Measurements from ENCODE around the gene MIB2. TPM values are rescaled to one million over a fixed set of nuclear protein-coding genes. Genes with fewer than 3 reads are reported as not detected.

MIB2 gene
- total and polyA plus RNA-seq, 12 donors = 1.3 to 608 (median 85.8) TPM

DNA sequence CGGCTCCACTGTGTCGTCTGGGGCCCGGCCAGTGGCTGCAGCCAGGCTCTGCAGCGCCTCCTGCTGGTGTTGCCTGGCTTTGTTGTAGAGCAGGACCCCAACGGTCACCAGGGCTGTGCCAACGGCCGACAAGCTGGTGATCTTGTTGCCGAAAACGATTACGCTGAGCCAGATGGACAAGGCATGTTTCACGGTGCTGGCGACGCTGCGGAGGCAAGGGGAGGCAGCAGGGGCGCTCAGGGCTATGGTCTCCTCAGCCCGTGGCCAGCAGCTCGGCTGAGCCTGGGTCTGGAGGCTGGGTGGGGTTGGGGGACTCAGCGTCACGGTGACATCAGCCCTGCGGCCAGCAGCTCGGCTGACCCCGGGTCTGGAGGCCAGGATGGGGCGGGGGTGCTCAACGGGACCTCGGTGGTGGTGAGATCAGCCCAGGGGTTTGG is 50.5 kb downstream of the MIB2 start:
- WGBS, 4 donors = 81 to 92% (median 82%) methylated on average over 2 to 25 of the region's 25 CpGs
- H3K36me3 ChIP-seq (replicated peaks in 1 of 2) = peaks cover 0 to 42% of the 10 kb centered on the region in 2 donors
- H3K4me1 ChIP-seq (replicated peaks in 1 of 2) = no peaks in the 10 kb centered on the region
- no peaks in the 10 kb centered on the region for H3K9me3 ChIP-seq (replicated peaks in 1 of 3)
- H3K27me3 ChIP-seq = no peaks in the 10 kb centered on the region
- TF ChIP-seq POLR2A (IDR thresholded peaks at IDR 0.05) (no peak), CTCF (IDR thresholded peaks at IDR 0.05) (peak in 5 of 6 experiments; percentile 19 to 37 (median 28))
- H3K27ac ChIP-seq = no peak overlapping the region
- no peak overlapping the region for H3K4me3 ChIP-seq
- intact Hi-C loops (cut with DNase I) = no loop called here
- peak in 2 of 7 donors; percentile 7 to 37 for DNase-seq

- WGBS, 4 donors = 90 to 96% (median 92%) methylated on average over 6 to 15 of the region's 15 CpGs
- Histone ChIP-seq H3K9me3 (replicated peaks in 1 of 3) (no peaks in the 10 kb centered on the region), H3K4me1 (replicated peaks in 1 of 2) (no peaks in the 10 kb centered on the region), H3K27me3 (no peaks in the 10 kb centered on the region), H3K27ac (no peak overlapping the region), H3K36me3 (replicated peaks in 1 of 2) (peaks cover 0 to 49% of the 10 kb centered on the region in 2 donors), H3K4me3 (no peak overlapping the region)
- TF ChIP-seq POLR2A (IDR thresholded peaks at IDR 0.05) (no peak), CTCF (IDR thresholded peaks at IDR 0.05) (no peak)
- intact Hi-C loops (cut with DNase I) = no loop called here
- peak in 2 of 7 donors; percentile 1 to 17 for DNase-seq
Observed at GRCh38 chr1:1666526-1666925, 51.2 kb downstream of the MIB2 start.

DNA sequence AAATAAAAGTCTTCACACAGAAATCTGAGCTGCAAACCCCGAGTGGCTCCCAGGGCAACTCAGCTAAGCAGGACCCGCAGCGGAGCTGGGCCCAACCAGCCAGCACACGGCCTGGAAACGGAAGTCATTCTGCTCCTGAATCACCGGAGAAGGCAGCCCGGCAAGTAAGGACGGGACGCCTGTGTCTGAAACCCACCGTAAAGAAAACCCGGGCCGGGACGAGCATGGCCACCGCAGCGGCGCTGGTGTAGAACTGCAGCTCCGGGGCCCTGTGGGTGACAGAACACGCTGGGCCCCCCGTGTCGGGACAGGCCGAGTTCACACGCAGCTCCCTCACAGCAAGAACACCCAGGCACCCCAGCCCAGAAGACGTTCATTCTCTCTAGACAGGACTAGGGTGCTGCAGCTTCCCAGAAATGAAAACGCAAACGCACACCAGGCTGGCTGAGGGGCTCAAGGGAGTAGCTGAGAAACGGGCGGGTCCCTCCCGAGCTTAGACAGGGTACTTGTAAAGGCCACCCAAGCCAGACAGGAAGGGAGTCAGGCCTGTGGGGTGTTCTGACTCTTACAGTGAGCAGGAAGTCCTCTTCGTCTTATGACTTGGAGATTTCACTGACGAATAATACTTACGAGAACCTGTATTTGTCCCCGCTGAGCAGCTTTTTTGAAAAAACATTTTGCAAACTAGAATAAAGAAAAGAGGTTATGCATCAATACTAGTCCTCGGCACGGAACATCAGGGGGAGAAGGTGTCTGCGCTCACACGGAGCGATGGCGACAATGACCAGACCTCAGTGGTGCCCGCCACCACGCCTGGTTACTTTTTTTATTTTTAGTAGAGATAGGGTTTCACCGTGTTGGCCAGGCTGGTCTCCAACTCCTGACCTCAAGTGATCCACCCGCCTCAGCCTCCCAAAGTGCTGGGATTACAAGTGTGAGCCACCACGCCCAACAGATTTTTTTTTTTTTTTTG is 54.5 kb downstream of the MIB2 start:
- Histone ChIP-seq H3K4me1 (replicated peaks in 1 of 2) (no peaks in the 10 kb centered on the region), H3K36me3 (replicated peaks in 1 of 2) (peaks cover 0 to 61% of the 10 kb centered on the region in 2 donors), H3K9me3 (replicated peaks in 1 of 3) (no peaks in the 10 kb centered on the region), H3K27ac (no peak overlapping the region), H3K27me3 (no peaks in the 10 kb centered on the region), H3K4me3 (no peak overlapping the region)
- peak in 1 of 7 donors; percentile 17 for DNase-seq
- 90 to 93% (median 91%) methylated on average over 42 to 43 of the region's 43 CpGs for WGBS, 4 donors
- TF ChIP-seq POLR2A (IDR thresholded peaks at IDR 0.05) = no peak
- TF ChIP-seq CTCF (IDR thresholded peaks at IDR 0.05) = no peak
- intact Hi-C loops (cut with DNase I) = no loop called here

- WGBS, 4 donors = 92 to 94% (median 93%) methylated on average over 19 to 24 of the region's 24 CpGs
- Histone ChIP-seq H3K27ac (no peak overlapping the region), H3K36me3 (replicated peaks in 1 of 2) (peaks cover 0 to 50% of the 10 kb centered on the region in 2 donors), H3K9me3 (replicated peaks in 1 of 3) (no peaks in the 10 kb centered on the region), H3K4me3 (no peak overlapping the region), H3K27me3 (no peaks in the 10 kb centered on the region), H3K4me1 (replicated peaks in 1 of 2) (no peaks in the 10 kb centered on the region)
- TF ChIP-seq POLR2A (IDR thresholded peaks at IDR 0.05) (no peak), CTCF (IDR thresholded peaks at IDR 0.05) (no peak)
- DNase-seq = peak in 1 of 7 donors; percentile 17
- intact Hi-C loops (cut with DNase I) = no loop called here
Observed at GRCh38 chr1:1670866-1671265, 55.6 kb downstream of the MIB2 start.
